ENCODE results near the gene SPIRE1. TPM values are rescaled to one million over a fixed set of nuclear protein-coding genes. Genes with fewer than 3 reads are reported as not detected.
"Not testable (repeated sequence)": the region's sequence is repeated elsewhere in the genome, so short reads cannot be mapped to it uniquely, and the experiment has no call there.

The SPIRE1 gene
- polyA plus RNA-seq, 1 donor from 2014 or later: 0.05 TPM

DNA sequence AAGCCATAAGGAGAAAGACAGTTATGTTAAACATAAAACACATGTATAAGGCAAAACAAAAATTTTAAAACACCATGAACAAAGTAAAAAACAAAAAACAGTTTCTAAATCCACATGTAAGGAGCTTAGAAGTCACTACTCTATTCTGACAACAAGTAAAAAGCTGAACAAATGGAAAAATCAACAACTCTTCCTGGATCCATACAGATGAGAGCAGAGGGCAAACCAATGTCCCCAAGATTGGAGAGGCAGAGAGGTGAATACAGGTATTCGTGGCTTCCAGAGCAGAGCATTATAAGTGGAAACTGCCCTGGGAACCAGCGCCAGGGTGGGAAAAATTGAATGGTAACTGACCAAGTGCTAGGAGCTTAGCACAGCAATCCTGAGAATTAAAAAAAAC lies 93.5 kb downstream of the SPIRE1 start:
- Mint-ChIP-seq H3K4me3 (no peak overlapping the region), H3K4me1 (peaks cover 0 to 1% (median 0%) of the 10 kb centered on the region in 3 donors), H3K36me3 (peaks cover 4% of the 10 kb centered on the region), H3K27me3 (peaks cover 3% of the 10 kb centered on the region), H3K27ac (no peak overlapping the region), H3K9me3 (peaks cover 0 to 4% (median 2%) of the 10 kb centered on the region in 3 donors)

DNA sequence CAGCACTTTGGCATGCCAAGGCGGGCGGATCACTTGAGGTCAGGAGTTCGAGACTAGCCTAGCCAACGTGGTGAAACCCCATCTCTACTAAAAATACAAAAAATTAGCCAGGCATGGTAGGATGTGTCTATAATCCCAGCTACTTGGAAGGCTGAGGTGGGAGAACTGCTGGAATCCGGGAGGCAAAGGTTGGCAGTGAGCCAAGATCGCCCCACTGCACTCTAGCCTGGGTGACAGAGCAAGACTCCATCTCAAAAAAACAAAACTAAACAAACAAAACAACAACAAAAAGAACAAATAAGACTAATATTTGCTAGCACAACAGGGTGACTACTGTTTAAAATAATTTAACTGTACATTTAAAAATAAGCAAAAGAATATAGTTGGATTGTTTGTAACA lies 97.3 kb downstream of the SPIRE1 start:
- peak overlapping the region in 1 of 4 donors; percentile 28 for H3K4me3 Mint-ChIP-seq
- H3K27ac Mint-ChIP-seq, H3K4me1 Mint-ChIP-seq, H3K36me3 Mint-ChIP-seq, H3K9me3 Mint-ChIP-seq, H3K27me3 Mint-ChIP-seq: not testable (repeated sequence)

DNA sequence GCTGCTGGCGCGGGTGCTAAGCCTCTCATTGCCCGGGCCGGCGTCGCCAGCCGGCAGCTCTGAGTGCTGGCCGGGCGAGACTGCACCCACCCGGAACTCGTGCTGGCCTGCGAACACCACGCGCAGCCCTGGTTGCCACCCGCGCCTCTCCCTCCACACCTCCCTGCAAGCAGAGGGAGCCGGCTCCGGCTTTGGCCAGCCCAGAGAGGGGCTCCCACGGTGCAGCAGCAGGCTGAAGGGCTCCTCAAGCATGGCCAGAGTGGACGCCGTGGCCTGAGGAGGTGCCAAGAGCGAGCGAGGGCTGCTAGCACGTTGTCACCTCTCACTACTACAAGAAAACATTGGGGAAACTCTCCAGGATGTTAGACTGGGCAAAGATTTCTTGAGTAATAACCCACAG lies 98.6 kb downstream of the SPIRE1 start:
- Mint-ChIP-seq H3K27me3 (peaks cover 2% of the 10 kb centered on the region), H3K27ac (no peak overlapping the region), H3K9me3 (peaks cover 5 to 18% (median 6%) of the 10 kb centered on the region in 3 donors), H3K4me3 (no peak overlapping the region), H3K4me1 (peaks cover 0 to under 1% (median 0%) of the 10 kb centered on the region in 3 donors), H3K36me3 (peaks cover 4% of the 10 kb centered on the region)

DNA sequence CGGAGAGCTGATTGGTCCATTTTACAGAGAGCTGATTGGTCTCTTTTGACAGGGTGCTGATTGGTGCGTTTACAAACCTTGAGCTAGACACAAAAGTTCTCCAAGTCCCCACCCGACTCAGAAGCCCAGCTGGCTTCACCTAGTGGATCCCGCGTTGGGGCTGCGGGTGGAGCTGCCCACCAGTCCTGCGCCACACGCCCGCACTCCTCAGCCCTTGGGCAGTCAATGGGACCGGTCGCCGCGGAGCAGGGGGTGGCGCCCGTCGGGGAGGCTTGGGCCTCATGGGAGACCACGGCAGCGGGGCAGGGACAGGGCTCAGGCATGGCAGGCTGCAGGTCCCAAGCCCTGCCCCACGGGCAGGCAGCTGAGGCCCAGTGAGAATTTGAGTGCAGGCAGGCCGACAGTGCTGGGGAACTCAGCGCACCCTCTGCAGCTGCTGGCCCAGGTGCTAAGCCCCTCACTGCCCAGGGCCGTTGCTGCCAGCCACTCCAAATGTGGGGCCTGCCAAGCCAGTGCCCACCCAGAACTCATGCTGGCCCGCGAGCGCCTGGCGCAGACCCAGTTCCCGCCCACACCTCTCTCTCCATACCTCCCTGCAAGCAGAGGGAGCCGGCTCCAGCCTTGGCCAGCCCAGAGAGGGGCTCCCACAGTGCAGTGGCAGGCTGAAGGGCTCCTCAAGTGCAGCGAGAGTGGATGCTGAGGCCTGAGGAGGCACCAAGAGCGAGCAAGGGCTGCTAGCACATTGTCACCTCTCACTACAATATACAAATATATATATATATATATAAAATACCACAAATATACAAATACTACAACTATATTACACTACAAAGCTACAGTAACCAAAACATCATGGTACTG lies 100.7 kb downstream of the SPIRE1 start:
- H3K9me3 Mint-ChIP-seq: peaks cover 5 to 21% (median 6%) of the 10 kb centered on the region in 3 donors
- H3K4me3 Mint-ChIP-seq: no peak overlapping the region
- H3K27ac Mint-ChIP-seq: no peak overlapping the region
- H3K36me3 Mint-ChIP-seq: peaks cover 4% of the 10 kb centered on the region
- H3K4me1 Mint-ChIP-seq: no peaks in the 10 kb centered on the region
- no peaks in the 10 kb centered on the region for H3K27me3 Mint-ChIP-seq

DNA sequence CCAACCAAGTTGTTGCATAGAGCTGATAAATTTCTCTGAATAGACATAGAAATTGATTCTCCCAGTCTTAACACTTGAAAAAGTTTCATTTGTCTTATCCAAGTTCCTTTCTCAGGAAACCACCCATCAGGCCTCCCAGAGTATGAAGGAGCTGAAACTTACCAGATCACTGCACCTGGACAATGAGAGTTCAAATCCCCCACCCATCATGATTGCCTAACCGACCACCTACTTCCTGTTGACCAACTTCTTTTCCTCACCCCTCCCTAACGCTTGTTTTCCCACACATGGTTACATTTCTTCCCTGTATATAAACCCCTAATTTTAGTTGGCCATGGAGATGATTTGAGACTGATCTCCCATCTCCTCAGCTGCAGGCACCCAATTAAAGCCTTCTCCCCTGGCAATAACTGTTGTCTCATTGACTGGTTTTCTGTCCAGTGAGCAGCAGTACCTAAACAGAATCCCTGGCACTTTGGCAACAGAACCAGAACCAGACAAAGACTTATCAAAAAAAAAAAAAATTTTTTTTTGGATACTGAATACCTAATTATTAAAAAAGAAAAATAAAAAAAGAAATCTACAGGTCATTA lies 103.0 kb downstream of the SPIRE1 start:
- no peak overlapping the region for H3K27ac Mint-ChIP-seq
- peaks cover 5 to 17% (median 6%) of the 10 kb centered on the region in 3 donors for H3K9me3 Mint-ChIP-seq
- H3K36me3 Mint-ChIP-seq: no peaks in the 10 kb centered on the region
- no peaks in the 10 kb centered on the region for H3K4me1 Mint-ChIP-seq
- H3K27me3 Mint-ChIP-seq: peaks cover 2% of the 10 kb centered on the region
- no peak overlapping the region for H3K4me3 Mint-ChIP-seq

DNA sequence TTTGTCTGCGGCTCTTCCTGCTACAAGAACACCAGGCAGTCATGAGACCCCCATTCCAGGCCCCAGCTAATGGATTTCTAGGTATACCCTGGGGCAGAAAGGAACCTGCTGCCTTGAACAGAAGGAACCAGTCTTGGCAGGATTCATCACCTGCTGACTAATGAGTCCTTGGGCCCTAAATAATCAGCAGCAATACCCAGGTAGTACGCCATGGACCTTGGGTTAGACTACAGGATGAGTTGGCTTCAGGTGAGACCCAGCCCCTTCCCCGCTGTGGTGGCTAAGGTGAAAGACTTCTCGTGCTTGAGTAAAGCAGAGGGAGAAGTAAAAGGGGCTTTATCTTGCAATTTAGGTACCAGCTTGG lies 105.0 kb downstream of the SPIRE1 start:
- Mint-ChIP-seq H3K36me3 (peaks cover 2% of the 10 kb centered on the region), H3K4me3 (no peak overlapping the region), H3K9me3 (peaks cover 5 to 13% (median 6%) of the 10 kb centered on the region in 3 donors), H3K4me1 (no peaks in the 10 kb centered on the region), H3K27ac (no peak overlapping the region), H3K27me3 (peaks cover 2% of the 10 kb centered on the region)

DNA sequence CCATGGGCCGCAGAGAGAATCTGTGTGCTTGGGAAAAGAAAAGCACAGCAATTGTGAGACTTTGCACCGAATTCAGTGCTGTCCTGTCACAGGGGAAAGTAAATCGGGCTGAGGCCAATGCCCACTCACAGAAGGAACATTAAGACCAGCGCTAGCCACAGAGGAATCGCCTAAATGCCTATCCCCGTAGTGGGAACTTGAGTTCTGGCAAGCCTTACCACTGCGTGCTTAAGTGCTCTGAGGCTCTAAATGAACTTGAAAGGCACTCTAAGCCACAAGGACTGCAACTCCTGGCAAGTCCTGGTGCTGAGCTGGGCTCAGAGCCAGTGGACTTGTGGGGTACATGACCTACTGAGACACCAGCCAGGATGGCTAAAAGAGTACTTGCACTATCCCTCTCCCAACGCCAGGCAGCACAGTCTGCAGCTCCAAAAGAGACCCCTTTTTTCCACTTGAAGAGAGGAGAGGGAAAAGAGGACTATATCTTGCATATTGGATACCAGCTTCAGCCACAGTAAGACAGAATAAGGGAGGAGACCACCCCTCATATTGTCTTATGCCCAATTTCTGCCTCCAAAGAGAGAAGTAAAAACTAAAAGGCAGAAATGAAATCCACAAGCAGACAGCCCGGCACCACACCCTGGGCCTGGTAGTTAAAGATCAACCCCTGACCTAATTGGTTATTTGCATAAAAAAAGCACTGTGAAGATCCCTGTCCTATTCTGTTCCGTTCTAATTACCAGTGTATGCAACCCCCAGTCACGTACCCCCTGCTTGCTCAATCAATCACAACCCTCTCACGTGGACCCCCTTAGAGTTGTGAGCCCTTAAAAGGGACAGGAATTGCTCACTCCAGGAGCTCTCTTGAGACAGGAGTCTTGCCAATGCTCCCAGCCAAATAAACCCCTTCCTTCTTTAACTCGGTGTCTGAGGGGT lies 105.7 kb downstream of the SPIRE1 start:
- peaks cover 3 to 11% (median 4%) of the 10 kb centered on the region in 3 donors for H3K9me3 Mint-ChIP-seq
- H3K27ac Mint-ChIP-seq, H3K36me3 Mint-ChIP-seq, H3K4me1 Mint-ChIP-seq, H3K27me3 Mint-ChIP-seq: not testable (repeated sequence)
- H3K4me3 Mint-ChIP-seq: peak overlapping the region in 1 of 4 donors; percentile 33

DNA sequence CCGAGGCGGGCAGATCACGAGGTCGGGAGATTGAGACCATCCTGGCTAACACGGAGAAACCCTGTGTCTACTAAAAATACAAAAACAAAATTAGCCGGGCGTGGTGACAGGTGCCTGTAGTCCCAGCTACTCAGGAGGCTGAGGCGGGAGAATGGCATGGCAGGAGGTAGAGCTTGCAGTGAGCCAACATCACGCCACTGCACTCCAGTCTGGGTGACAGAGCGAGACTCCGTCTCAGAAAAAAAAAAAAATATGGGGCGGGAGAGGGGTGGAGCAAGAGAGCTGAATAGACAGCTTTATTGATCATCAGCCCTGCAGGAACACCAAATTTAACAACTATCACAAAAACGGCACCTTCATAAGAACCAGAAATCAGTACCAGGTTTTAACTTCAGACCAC lies 106.4 kb downstream of the SPIRE1 start:
- H3K4me3 Mint-ChIP-seq, H3K36me3 Mint-ChIP-seq, H3K27ac Mint-ChIP-seq, H3K4me1 Mint-ChIP-seq, H3K27me3 Mint-ChIP-seq: not testable (repeated sequence)
- H3K9me3 Mint-ChIP-seq: peaks cover 3 to 11% (median 4%) of the 10 kb centered on the region in 3 donors

DNA sequence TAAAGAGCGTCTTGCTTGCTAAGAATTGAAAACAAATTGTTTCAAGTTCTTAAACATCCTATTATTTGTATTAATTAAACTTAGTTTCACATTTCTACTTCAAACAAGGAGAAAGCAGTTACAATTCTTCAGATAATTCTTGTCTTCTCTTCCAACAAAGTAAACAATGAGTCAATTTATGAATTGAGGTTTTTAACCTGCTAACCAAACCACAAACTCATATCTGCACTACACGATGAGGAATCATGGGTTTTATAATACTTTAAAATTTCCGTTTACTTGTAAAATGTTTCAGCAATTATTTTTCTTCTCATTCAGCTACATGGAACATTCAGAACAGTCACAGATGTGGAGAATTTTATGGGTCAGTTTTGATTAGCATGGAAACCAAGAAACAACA lies 114.2 kb downstream of the SPIRE1 start:
- Mint-ChIP-seq H3K4me1 (no peaks in the 10 kb centered on the region), H3K9me3 (peaks cover 4 to 15% (median 12%) of the 10 kb centered on the region in 3 donors), H3K27ac (no peak overlapping the region), H3K36me3 (no peaks in the 10 kb centered on the region), H3K27me3 (no peaks in the 10 kb centered on the region), H3K4me3 (no peak overlapping the region)

DNA sequence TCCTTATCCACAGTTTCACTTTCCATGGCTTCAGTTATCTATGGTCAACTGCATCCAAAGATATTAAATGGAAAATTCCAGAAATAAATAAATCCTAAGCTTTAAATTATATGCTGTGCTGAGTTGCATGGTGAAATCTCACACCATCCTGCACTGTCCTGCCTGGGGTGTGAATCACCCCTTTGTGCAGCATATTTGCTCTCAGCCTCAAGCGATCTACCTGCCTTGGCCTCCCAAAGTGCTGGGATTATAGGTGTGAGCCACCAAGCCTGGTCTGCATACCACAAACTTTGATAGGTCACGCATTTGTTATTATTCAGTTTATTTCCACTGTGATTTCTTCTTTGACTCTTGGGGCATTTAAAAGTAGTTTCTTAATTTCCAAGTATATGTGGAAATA lies 117.2 kb downstream of the SPIRE1 start:
- H3K4me1 Mint-ChIP-seq: no peaks in the 10 kb centered on the region
- no peaks in the 10 kb centered on the region for H3K36me3 Mint-ChIP-seq
- H3K27me3 Mint-ChIP-seq: no peaks in the 10 kb centered on the region
- H3K9me3 Mint-ChIP-seq: peaks cover 6 to 17% (median 15%) of the 10 kb centered on the region in 3 donors
- H3K27ac Mint-ChIP-seq: no peak overlapping the region
- peak overlapping the region in 1 of 4 donors; percentile 9 for H3K4me3 Mint-ChIP-seq

DNA sequence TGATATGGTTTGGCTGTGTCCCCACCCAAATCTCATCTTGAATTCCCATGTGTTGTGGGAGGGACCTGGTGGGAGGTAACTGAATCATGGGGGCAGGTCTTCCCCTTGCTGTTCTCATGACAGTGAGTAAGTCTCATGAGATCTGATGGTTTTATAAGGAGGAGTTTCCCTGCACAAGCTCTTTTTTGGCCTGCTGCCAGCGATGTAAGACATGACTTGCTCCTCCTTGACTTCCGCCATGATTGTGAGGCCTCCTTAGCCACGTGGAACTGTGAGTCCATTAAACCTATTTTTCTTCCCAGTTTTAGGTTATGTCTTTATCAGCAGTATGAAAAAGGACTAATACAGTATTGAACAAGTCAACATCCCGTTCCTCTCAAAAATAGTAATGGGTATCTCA lies 118.7 kb downstream of the SPIRE1 start:
- not testable (repeated sequence) for H3K27me3 Mint-ChIP-seq, H3K36me3 Mint-ChIP-seq, H3K4me3 Mint-ChIP-seq, H3K4me1 Mint-ChIP-seq
- Mint-ChIP-seq H3K9me3 (peaks cover 6 to 17% (median 15%) of the 10 kb centered on the region in 3 donors), H3K27ac (peak overlapping the region in 1 of 3 donors; percentile 57)

DNA sequence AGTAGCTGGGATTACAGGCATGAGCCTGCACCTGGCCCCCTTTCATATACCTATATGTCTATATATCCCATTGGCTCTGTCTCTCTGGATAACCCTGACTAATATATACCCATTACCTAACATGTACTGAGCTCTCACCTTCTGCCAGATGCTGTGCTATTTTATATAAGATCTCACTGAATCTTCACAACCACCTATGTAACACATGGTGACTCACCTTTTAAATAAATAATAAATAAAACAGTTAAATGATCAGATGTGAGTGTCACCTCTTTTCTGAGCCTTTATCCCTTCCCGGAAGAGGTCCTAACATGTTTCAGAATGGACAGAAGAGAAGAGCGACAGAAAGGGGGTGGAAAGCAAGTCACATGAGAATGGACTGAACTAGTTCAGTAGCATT lies 123.1 kb downstream of the SPIRE1 start:
- Mint-ChIP-seq H3K4me3 (no peak overlapping the region), H3K27me3 (no peaks in the 10 kb centered on the region), H3K36me3 (peaks cover 3% of the 10 kb centered on the region), H3K4me1 (no peaks in the 10 kb centered on the region), H3K9me3 (peaks cover 6 to 8% (median 8%) of the 10 kb centered on the region in 3 donors), H3K27ac (no peak overlapping the region)

DNA sequence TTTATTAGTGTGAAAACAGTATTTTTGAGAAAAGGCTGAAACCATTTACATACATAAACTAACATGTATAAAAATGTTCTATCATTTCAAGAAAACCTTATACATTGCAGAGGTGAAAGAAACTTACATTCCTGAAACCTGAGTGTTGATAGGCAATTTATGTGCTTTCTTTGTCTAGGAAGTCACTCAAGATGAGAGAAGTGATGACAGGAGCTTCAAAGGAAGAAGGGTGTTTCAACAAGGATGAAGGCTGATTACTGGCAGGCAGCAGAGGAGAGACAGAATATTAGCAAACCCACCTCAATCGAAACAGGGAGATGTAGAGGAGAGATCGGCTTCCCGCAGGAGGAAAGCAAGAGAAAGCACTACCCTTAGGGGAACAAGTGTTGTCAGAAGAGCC lies 125.2 kb downstream of the SPIRE1 start:
- H3K36me3 Mint-ChIP-seq: peaks cover 3% of the 10 kb centered on the region
- peaks cover 0 to 5% (median 2%) of the 10 kb centered on the region in 3 donors for H3K9me3 Mint-ChIP-seq
- no peak overlapping the region for H3K27ac Mint-ChIP-seq
- H3K4me1 Mint-ChIP-seq: no peaks in the 10 kb centered on the region
- H3K4me3 Mint-ChIP-seq: no peak overlapping the region
- H3K27me3 Mint-ChIP-seq: no peaks in the 10 kb centered on the region

DNA sequence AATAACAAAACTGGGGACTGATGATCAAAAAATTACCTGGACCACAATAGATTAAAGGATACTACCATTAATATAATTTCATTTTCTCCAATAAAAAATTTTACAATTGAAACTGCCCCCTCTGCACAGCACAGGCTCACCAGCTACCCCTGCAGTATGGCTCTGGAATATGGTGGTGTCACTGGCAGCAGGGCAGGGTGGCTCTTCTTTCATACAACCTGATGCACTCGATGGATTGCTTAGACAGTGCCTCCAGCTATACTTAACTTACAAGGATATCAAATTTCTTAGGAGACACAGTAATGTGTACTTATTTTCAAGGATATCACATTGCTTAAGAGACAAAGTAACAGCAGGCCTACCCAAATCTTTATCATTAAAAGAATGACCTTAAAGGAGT lies 126.2 kb downstream of the SPIRE1 start:
- H3K27ac Mint-ChIP-seq: no peak overlapping the region
- no peaks in the 10 kb centered on the region for H3K4me1 Mint-ChIP-seq
- H3K4me3 Mint-ChIP-seq: no peak overlapping the region
- H3K9me3 Mint-ChIP-seq: peaks cover 0 to 5% (median 2%) of the 10 kb centered on the region in 3 donors
- H3K27me3 Mint-ChIP-seq: no peaks in the 10 kb centered on the region
- peaks cover 3% of the 10 kb centered on the region for H3K36me3 Mint-ChIP-seq

DNA sequence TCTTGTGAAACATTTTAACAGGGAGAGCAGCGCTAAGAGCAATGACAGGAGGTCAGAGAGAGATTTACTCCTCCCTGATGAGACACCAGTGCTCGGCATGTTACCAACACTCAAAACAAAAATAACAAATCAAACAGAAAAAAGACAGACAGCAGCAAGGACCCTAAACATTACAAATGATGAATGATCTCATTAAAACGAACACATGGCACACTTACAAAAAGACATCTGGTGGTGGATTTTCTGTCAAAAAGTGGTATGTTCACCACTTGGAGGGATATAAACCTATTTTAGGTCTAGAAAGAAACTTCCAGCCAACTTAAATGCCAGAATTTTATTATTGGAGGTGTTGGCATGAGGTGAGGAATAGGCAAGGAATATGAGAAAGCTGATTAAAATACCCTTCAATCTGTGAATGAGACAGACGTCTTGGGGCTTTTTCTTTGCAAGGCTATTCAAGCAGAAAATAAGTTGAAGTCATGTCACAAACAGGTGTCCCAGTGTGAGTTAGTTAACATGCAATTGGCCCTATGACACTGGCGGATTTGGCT lies 137.4 kb downstream of the SPIRE1 start:
- H3K36me3 Mint-ChIP-seq: no peaks in the 10 kb centered on the region
- no peaks in the 10 kb centered on the region for H3K27me3 Mint-ChIP-seq
- H3K27ac Mint-ChIP-seq: no peak overlapping the region
- no peaks in the 10 kb centered on the region for H3K4me1 Mint-ChIP-seq
- H3K9me3 Mint-ChIP-seq: peaks cover 0 to 2% (median 0%) of the 10 kb centered on the region in 3 donors
- H3K4me3 Mint-ChIP-seq: no peak overlapping the region

Data from IgD-negative memory B cell (primary cell).